ENCODE results near the gene TMC6.

Gene TMC6

DNA sequence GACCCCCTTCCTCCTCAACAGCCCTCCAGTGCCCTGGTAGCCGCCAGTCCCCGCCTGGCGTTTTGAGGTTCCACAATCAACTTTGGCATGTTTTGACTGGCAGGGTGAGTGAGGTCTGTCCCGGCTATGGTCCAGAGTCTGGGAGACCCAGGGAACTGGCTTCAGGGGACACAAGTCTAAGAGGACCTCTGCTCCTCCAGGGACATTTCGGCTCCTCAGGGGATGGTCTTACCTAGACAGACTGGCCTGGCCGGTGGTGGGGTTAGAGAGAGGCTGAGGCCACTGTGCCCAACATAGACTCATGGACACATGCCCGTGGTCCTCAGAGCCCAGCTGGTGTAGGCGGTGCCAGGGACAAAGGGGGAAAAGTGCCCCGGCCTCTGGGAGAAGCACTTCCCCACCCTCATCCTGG lies 4.2 kb upstream of the TMC6 start:
- Histone ChIP-seq H3K79me2 (ENCODE audit: control insufficient read depth, low read length) (peaks cover 64% of the 10 kb centered on the region), H4K20me1 (ENCODE audit: control insufficient read depth, insufficient read depth, low read depth, low read length) (peaks cover 3% of the 10 kb centered on the region; the same call in 1 of the 2 replicates), H3K4me2 (ENCODE audit: low read length) (peak overlapping the region; percentile 99), H3K4me1 (ENCODE audit: control insufficient read depth, low read length) (peaks cover 80% of the 10 kb centered on the region), H3F3A (ENCODE audit: control insufficient read depth, insufficient read depth) (peaks cover 17% of the 10 kb centered on the region), H3K9me3 (ENCODE audit: control insufficient read depth, insufficient read depth, low read length) (no peaks in the 10 kb centered on the region), H3K27me3 (ENCODE audit: control insufficient read depth, low read length) (no peaks in the 10 kb centered on the region), H3K9me2 (replicated peaks; ENCODE audit: control insufficient read depth, low read length) (no peaks in the 10 kb centered on the region), H3K4me3 (ENCODE audit: low read length) (peak overlapping the region; percentile 95), H3K36me3 (ENCODE audit: control insufficient read depth, low read length) (peaks cover 82% of the 10 kb centered on the region), H3K27ac (ENCODE audit: low read depth, low read length) (peak overlapping the region; percentile 90)
- TF ChIP-seq, protein P1, sequence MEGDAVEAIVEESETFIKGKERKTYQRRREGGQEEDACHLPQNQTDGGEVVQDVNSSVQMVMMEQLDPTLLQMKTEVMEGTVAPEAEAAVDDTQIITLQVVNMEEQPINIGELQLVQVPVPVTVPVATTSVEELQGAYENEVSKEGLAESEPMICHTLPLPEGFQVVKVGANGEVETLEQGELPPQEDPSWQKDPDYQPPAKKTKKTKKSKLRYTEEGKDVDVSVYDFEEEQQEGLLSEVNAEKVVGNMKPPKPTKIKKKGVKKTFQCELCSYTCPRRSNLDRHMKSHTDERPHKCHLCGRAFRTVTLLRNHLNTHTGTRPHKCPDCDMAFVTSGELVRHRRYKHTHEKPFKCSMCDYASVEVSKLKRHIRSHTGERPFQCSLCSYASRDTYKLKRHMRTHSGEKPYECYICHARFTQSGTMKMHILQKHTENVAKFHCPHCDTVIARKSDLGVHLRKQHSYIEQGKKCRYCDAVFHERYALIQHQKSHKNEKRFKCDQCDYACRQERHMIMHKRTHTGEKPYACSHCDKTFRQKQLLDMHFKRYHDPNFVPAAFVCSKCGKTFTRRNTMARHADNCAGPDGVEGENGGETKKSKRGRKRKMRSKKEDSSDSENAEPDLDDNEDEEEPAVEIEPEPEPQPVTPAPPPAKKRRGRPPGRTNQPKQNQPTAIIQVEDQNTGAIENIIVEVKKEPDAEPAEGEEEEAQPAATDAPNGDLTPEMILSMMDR (IDR thresholded peaks at IDR 0.05; ENCODE audit: low read depth, low read length, poor library complexity, severe bottlenecking): no peak
- TF ChIP-seq EZH2phosphoT487 (IDR thresholded peaks at IDR 0.05; ENCODE audit: borderline replicate concordance, low read length): no peak

DNA sequence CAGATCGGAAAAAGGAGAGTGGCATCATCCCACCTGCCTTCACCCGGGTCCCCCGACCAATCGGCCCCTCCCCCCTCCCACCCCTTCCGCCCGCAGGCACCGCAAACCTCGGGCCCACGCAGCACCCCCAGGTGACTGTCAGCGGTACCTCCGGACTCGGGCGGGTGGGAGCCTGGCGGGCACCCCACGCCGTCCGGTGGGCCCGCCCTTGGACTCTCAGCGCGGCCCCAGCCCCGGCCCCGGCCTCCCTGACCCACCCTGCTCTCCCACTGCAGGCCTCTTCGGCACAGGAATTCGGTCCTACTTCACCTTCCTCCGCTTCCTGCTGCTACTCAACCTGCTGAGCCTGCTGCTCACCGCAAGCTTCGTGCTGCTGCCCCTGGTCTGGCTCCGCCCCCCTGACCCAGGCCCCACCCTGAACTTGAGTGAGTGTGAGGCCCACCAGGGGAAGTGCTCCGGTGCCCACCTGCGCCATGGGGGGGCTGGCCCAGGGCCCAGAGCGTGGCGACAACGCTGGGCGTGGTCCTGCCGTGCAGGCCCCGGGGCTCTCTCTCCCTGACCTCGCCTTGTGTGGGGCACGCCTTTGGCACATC lies 3.6 kb upstream of the TMC6 start:
- peaks cover 70% of the 10 kb centered on the region for H3K79me2 ChIP-seq (ENCODE audit: control insufficient read depth, low read length)
- peaks cover 77% of the 10 kb centered on the region for H3K36me3 ChIP-seq (ENCODE audit: control insufficient read depth, low read length)
- H3K4me2 ChIP-seq (ENCODE audit: low read length): peak overlapping the region; percentile 99
- TF ChIP-seq, protein P1 (IDR thresholded peaks at IDR 0.05; ENCODE audit: low read depth, low read length, poor library complexity, severe bottlenecking): peak; percentile 35
- no peak for TF ChIP-seq EZH2phosphoT487 (IDR thresholded peaks at IDR 0.05; ENCODE audit: borderline replicate concordance, low read length)
- H3K9me2 ChIP-seq (replicated peaks; ENCODE audit: control insufficient read depth, low read length): no peaks in the 10 kb centered on the region
- H3F3A ChIP-seq (ENCODE audit: control insufficient read depth, insufficient read depth): peaks cover 17% of the 10 kb centered on the region
- H4K20me1 ChIP-seq (ENCODE audit: control insufficient read depth, insufficient read depth, low read depth, low read length): peaks cover 3% of the 10 kb centered on the region; the same call in 1 of the 2 replicates
- no peaks in the 10 kb centered on the region for H3K27me3 ChIP-seq (ENCODE audit: control insufficient read depth, low read length)
- peak overlapping the region; percentile 95 for H3K4me3 ChIP-seq (ENCODE audit: low read length)
- peaks cover 80% of the 10 kb centered on the region for H3K4me1 ChIP-seq (ENCODE audit: control insufficient read depth, low read length)
- H3K9me3 ChIP-seq (ENCODE audit: control insufficient read depth, insufficient read depth, low read length): no peaks in the 10 kb centered on the region
- peak overlapping the region; percentile 90 for H3K27ac ChIP-seq (ENCODE audit: low read depth, low read length)

DNA sequence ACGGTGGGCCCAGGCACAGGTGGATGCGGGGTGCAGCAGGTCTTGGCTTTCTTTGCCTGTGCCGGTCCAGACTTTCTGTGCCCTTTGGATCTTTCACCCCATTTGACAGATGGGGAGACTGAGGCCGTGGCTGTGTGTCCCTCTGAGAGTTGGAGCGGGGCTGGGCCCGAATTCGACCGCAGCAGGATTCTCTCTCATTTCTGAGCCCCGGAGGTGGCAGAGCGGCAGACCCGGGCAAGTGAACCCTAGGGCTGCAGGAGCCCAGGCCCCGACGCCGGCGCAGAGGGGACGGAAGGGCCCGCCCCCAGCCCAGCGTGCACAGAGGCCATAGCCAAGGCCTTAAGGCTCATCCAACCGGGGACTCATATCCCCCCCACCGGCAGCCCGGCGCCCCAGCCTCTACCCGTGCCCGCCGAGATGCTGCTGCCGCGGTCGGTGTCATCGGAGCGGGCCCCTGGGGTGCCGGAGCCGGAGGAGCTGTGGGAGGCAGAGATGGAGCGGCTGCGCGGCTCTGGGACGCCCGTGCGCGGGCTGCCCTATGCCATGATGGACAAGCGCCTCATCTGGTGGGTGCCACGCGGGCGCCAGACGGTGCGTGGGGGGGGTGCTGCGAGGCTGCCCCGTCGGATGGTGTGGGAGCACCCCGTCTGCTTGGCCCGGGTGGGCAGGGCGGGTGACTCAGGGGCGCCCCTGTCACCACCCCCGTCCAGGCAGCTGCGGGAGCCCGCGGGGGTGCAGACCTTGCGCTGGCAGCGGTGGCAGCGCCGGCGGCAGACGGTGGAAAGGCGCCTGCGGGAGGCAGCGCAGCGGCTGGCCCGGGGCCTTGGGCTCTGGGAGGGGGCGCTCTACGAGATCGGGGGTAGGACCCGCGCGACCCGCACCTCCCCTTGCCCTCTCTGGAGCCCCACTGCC lies 2.9 kb upstream of the TMC6 start:
- H3K36me3 ChIP-seq (ENCODE audit: control insufficient read depth, low read length): peaks cover 72% of the 10 kb centered on the region
- H3K9me2 ChIP-seq (replicated peaks; ENCODE audit: control insufficient read depth, low read length): no peaks in the 10 kb centered on the region
- TF ChIP-seq, protein P1 (IDR thresholded peaks at IDR 0.05; ENCODE audit: low read depth, low read length, poor library complexity, severe bottlenecking): no peak
- no peak for TF ChIP-seq EZH2phosphoT487 (IDR thresholded peaks at IDR 0.05; ENCODE audit: borderline replicate concordance, low read length)
- H3K27me3 ChIP-seq (ENCODE audit: control insufficient read depth, low read length): no peaks in the 10 kb centered on the region
- H3K9me3 ChIP-seq (ENCODE audit: control insufficient read depth, insufficient read depth, low read length): no peaks in the 10 kb centered on the region
- peaks cover 17% of the 10 kb centered on the region for H3F3A ChIP-seq (ENCODE audit: control insufficient read depth, insufficient read depth)
- H4K20me1 ChIP-seq (ENCODE audit: control insufficient read depth, insufficient read depth, low read depth, low read length): peaks cover 3% of the 10 kb centered on the region; the same call in 1 of the 2 replicates
- H3K4me2 ChIP-seq (ENCODE audit: low read length): peak overlapping the region; percentile 99
- H3K4me1 ChIP-seq (ENCODE audit: control insufficient read depth, low read length): peaks cover 80% of the 10 kb centered on the region
- H3K4me3 ChIP-seq (ENCODE audit: low read length): peak overlapping the region; percentile 95
- H3K27ac ChIP-seq (ENCODE audit: low read depth, low read length): peak overlapping the region; percentile 90
- H3K79me2 ChIP-seq (ENCODE audit: control insufficient read depth, low read length): peaks cover 77% of the 10 kb centered on the region
